ENCODE data around the gene C1orf226.
"Not testable (repeated sequence)": the region's sequence is repeated elsewhere in the genome, so short reads cannot be mapped to it uniquely, and the experiment has no call there.

The C1orf226 gene

DNA sequence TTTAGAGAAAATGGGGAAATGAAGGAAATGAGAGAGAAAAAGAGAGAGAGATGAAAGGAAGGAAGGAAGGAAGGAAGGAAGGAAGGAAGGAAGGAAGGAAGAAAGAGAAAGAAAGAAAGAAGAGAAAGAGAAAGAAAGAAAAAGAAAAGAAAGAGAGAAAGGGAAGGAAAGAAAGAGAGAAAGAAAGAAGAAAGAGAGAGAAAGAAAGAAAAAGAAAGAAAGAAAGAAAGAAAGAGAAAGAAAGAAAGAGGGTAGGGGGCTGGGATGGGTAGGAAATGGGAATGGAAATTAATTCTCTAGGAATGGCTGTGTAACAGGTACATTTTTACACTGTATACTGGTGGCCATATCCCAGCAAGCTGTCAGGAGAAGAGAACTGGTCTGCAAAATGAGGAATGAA lies 34.7 kb downstream of the C1orf226 start:
- DNase-seq, result no peak

- no peak for DNase-seq
Measured at GRCh38 chr1:162416909-162417308, 35.4 kb downstream of the C1orf226 start.

- DNase-seq, result no peak
Measured at GRCh38 chr1:162417650-162418049, 36.1 kb downstream of the C1orf226 start.

DNA sequence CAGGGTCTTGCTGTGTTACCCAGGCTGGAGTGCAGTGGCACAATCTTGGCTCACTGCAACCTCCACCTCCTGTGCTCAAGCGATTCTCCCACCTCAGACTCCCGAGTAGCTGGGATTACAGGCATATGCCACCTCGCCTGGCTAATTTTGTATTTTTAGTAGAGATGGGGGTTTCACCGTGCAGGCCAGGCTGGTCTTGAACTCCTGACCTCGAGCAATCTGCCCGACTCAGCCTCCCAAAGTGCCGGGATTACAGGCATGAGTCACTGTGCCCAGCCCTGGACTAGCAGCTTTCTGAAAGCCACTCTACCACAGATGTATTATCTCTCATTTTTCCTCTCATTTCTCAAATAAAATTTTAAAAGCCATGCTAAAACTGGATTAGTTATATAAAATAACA lies 37.1 kb downstream of the C1orf226 start:
- DNase-seq, result not testable (repeated sequence)

GRCh38 chr1:162419450-162419931 lies 38.0 kb downstream of the C1orf226 start:
- not testable (repeated sequence) for DNase-seq

DNA sequence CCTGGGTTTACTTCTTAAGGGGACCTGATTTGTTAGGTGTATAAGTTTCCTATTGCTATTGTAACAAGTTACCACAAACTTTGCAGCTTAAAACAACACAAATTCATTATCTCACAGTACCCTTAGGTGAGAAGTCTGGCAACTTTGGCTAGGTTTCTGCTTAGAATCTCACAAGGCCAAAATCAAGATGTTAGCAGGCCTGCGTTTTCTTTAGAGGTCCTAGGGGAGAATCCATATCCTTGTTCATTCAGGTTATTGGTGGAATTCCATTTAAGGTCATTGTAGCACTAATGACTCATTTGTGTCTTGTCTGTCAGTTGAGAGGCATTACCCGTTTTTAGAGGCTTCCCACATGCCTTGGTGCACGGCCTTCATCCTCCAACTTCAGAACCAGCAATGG lies 38.6 kb downstream of the C1orf226 start:
- DNase-seq, result no peak

GRCh38 chr1:162421258-162422164 lies 40.0 kb downstream of the C1orf226 start:
- DNase-seq, result no peak

DNA sequence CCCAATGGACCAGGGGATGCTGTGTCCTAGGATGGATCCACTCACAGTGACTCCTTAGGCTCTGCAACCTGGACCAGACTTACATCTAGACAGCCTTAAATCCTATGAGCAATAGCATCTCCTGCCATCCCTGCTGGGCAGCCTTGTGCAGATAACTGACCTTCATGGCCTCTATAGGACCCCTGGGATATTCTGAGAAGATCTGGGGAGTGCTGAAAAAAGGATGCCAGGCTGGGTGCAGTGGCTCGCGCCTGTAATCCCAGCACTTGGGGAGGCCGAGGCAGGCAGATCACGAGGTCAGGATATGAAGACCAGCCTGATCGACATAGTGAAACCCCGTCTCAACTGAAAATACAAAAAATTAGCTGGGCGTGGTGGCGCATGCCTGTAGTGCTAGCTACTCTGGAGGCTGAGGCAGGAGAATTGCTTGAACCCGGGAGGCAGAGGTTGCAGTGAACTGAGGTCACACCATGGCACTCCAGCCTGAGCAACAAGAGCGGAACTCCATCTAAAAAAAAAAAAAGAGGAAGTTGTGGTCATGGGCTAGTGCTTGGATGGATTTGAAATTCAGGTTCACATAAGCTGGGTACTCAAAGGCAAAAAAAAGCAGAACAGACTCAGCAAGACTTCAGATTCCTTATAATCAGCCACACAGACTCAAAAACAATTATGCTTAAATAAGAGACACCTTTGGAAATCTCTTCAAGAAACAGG lies 41.3 kb downstream of the C1orf226 start:
- no peak for DNase-seq

GRCh38 chr1:162430583-162430982 lies 49.1 kb downstream of the C1orf226 start:
- no peak for DNase-seq

GRCh38 chr1:162432977-162433713 lies 51.6 kb downstream of the C1orf226 start:
- DNase-seq, result not testable (repeated sequence)
